ENCODE measurements around the gene GCFC2. TPM values are rescaled to one million over a fixed set of nuclear protein-coding genes. Genes with fewer than 3 reads are reported as not detected.
A peak's percentile ranks its signal among the peaks of the same experiment; 100 is the strongest.

GCFC2 gene
- total and polyA plus RNA-seq, 2 of the 13 experiments (the other 11 are each of a cell fraction or from before 2014, with no cell fraction given) = 26.8 to 49.0 TPM

- TF ChIP-seq ARID5B (CRISPR knock-in tag; IDR thresholded peaks at IDR 0.05) (peak; percentile 89), PCBP2 (optimal IDR thresholded peaks at IDR 0.05; ENCODE audit: low read depth, low read length, poor library complexity, severe bottlenecking) (no peak), ZNF414 (CRISPR knock-in tag; IDR thresholded peaks at IDR 0.05) (peak; percentile 96), ZIK1 (CRISPR knock-in tag; IDR thresholded peaks at IDR 0.05; ENCODE audit: borderline replicate concordance, low read depth) (peak; percentile 99), ZNF710 (CRISPR knock-in tag; IDR thresholded peaks at IDR 0.05; ENCODE audit: borderline replicate concordance) (peak; percentile 93; the same call in 1 of the 2 replicates), HIVEP1 (CRISPR knock-in tag; IDR thresholded peaks at IDR 0.05) (peak; percentile 97), SNAI1 (CRISPR knock-in tag; IDR thresholded peaks at IDR 0.05; ENCODE audit: borderline replicate concordance) (peak; percentile 98), ZNF713 (CRISPR knock-in tag; IDR thresholded peaks at IDR 0.05) (peak; percentile 96), MLX (CRISPR knock-in tag; IDR thresholded peaks at IDR 0.05) (peak; percentile 64; the same call in 1 of the 2 replicates), ZSCAN5A (CRISPR knock-in tag; IDR thresholded peaks at IDR 0.05; ENCODE audit: borderline replicate concordance) (peak; percentile 99), KLF11 (CRISPR knock-in tag; IDR thresholded peaks at IDR 0.05) (peak; percentile 84), ATF6 (CRISPR knock-in tag; conservative IDR thresholded peaks at IDR 0.05) (peak; percentile 88), ZFP90 (CRISPR knock-in tag; IDR thresholded peaks at IDR 0.05; ENCODE audit: borderline replicate concordance) (peak; percentile 99), DZIP1 (CRISPR knock-in tag; IDR thresholded peaks at IDR 0.05) (peak; percentile 99)
Observed at GRCh38 chr2:75710577-75711253, at the start of gene GCFC2 (continued).
